Stomach smooth muscle (tissue), 2 donors: Measurements from ENCODE around the gene CELF2.

Experiments used
- H3K27ac ChIP-seq: one replicate; pipeline ENCODE4 v1.7.0; 2013; ENCODE audit warnings: mild to moderate bottlenecking, low read length, inconsistent platforms
- H3K27me3 ChIP-seq, 2 donors: one replicate each; pipeline ENCODE4 v1.7.0; 2013; ENCODE audit warnings: low read length in 2 of 2; ENCODE audit not compliant: insufficient read depth in 2 of 2, control insufficient read depth in 1 of 2
- H3K36me3 ChIP-seq, 2 donors: one replicate each; pipeline ENCODE4 v1.7.0; 2013; ENCODE audit warnings: low read length in 2 of 2; ENCODE audit not compliant: control insufficient read depth in 2 of 2, insufficient read depth in 2 of 2
- H3K4me1 ChIP-seq: one replicate; pipeline ENCODE4 v1.7.0; 2013; ENCODE audit warnings: low read length; ENCODE audit not compliant: control insufficient read depth, insufficient read depth
- H3K4me3 ChIP-seq, 2 donors: one replicate each; pipeline ENCODE4 v1.7.0; 2013; ENCODE audit warnings: low read length in 2 of 2
- H3K9ac ChIP-seq, 2 donors: one replicate each; pipeline ENCODE4 v1.7.0; 2013; ENCODE audit warnings: low read length in 2 of 2, mild to moderate bottlenecking in 1 of 2
- H3K9me3 ChIP-seq, 2 donors: one replicate each; pipeline ENCODE4 v1.7.0; 2013; ENCODE audit warnings: low read length in 2 of 2; ENCODE audit not compliant: control insufficient read depth in 2 of 2
- donor health status: healthy.
- donor health status: Pancreatic carcinoma.

Gene CELF2

DNA sequence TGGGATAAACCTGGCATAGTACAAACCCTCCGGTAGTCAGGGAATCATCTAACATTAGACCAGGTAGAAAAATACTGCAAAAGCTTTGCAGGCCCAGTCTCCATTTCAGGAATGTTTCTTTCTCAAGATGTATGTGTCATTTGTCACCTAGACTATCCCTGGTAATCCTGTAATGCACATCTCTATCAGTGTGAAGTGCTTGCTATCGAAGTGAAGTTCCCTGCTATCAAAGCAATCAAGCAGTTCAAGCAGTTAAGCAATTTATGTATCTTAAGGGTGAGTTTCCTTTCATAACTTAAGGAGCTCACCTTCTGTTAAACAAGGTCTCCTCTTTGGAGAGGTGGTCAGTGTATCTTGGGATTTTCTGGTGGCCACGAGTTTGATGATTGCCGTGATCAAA is 47.2 kb downstream of the CELF2 start:
- Histone ChIP-seq H3K9me3 (no peaks in the 10 kb centered on the region), H3K9ac (no peak overlapping the region), H3K27me3 (no peaks in the 10 kb centered on the region), H3K4me3 (no peak overlapping the region), H3K36me3 (no peaks in the 10 kb centered on the region), H3K4me1 (no peaks in the 10 kb centered on the region), H3K27ac (no peak overlapping the region)

DNA sequence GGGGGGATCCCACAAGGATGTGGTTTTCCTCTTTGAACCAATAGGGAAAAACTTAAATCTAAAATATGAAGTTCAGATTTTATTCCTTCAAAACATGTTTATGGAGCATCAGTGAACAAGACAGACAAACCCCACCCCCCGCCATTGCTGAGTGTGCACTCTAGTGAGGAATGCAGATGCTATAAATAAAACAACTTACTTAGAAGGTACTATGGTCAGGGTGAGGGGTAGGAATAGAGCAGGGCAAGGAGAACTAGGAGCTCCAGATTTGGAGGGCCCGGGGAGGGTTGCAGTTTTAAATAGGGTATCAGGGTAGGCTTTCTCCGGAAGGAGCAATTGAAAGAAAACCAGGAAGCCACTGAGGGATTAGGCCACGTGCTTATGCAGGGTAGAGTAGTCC is 47.9 kb downstream of the CELF2 start:
- H3K27me3 ChIP-seq = no peaks in the 10 kb centered on the region
- no peaks in the 10 kb centered on the region for H3K36me3 ChIP-seq
- H3K27ac ChIP-seq = no peak overlapping the region
- H3K4me3 ChIP-seq = no peak overlapping the region
- H3K9ac ChIP-seq = no peak overlapping the region
- H3K4me1 ChIP-seq = no peaks in the 10 kb centered on the region
- H3K9me3 ChIP-seq = no peaks in the 10 kb centered on the region

DNA sequence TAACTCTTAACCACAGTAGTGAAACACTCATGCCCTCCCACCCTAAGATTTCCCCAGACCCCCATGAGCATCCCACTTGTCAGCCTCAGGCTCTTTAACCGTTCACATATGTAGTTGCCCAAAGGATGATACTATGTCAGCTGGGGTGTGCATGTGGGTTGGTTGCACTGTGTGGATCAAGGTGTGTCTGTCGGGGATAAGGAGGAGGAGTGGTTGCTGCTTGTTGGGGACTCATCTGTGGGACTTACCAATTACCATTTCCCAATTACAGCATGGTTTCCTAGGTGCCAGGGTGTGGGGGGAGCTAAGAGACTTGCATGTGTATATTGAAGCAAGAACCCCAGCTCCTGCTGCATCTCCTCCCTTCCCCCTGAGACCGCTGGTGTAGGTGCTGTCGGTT is 48.8 kb downstream of the CELF2 start:
- Histone ChIP-seq H3K27me3 (no peaks in the 10 kb centered on the region), H3K4me1 (no peaks in the 10 kb centered on the region), H3K36me3 (no peaks in the 10 kb centered on the region), H3K4me3 (no peak overlapping the region), H3K9ac (no peak overlapping the region), H3K27ac (no peak overlapping the region), H3K9me3 (no peaks in the 10 kb centered on the region)

DNA sequence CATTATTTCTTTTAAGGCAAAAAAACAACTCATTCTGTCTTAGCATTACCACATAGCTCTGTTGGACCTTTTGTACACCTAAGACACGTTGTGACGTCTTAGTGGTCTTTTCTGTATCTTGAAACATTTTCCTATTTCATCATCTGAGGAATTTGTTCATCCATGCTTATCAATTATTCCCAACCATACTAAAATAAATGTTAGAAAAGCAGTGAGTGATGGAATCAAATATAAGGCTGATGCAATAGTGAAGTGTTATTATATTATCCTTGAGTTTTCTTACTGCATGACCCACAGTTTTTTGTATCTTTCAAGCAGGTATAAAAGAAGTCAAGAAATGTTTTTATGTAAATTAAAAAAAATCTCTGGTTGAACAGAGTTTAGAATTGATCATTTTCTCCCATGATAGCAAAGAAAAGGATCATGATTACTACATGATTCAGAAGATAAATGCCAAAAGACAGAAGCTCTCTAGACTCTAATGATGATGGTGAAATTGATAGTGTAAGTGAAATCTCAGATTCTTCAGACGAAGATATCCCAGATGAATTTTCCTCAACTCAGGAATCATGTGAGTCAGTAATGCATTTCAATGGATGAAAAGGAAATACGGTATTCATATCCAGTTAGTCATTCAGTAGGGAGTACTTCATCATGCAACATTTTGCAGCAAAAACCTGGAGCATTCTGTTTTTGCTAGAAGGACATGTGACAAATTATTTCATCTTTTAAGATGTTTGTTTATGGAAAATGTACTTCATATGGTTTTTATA is 51.4 kb downstream of the CELF2 start:
- Histone ChIP-seq H3K9me3 (no peaks in the 10 kb centered on the region), H3K9ac (no peak overlapping the region), H3K27me3 (no peaks in the 10 kb centered on the region), H3K36me3 (no peaks in the 10 kb centered on the region), H3K4me1 (peaks cover 6% of the 10 kb centered on the region), H3K4me3 (no peak overlapping the region), H3K27ac (no peak overlapping the region)

DNA sequence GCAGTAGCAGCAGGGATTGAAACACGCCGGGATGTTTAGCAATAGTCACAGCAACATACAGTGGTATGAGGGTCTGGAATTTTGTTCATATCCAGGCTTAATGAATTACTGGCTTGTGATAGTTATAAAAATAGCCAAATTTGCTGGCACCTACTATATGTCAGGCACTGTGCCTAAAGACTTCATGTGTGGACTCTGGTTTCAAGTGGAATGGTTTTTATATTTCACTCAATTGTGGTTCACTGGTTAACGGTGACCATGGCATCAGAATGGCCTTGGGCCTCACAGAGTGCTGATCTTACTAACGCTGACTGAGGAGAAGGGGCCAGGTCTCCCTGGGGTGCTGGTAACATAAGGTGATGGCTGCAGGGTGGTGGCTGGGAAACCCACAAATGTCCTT is 55.7 kb downstream of the CELF2 start:
- H3K27me3 ChIP-seq = no peaks in the 10 kb centered on the region
- no peak overlapping the region for H3K27ac ChIP-seq
- no peaks in the 10 kb centered on the region for H3K36me3 ChIP-seq
- no peak overlapping the region for H3K9ac ChIP-seq
- peaks cover 6% of the 10 kb centered on the region for H3K4me1 ChIP-seq
- H3K4me3 ChIP-seq = no peak overlapping the region
- no peaks in the 10 kb centered on the region for H3K9me3 ChIP-seq

DNA sequence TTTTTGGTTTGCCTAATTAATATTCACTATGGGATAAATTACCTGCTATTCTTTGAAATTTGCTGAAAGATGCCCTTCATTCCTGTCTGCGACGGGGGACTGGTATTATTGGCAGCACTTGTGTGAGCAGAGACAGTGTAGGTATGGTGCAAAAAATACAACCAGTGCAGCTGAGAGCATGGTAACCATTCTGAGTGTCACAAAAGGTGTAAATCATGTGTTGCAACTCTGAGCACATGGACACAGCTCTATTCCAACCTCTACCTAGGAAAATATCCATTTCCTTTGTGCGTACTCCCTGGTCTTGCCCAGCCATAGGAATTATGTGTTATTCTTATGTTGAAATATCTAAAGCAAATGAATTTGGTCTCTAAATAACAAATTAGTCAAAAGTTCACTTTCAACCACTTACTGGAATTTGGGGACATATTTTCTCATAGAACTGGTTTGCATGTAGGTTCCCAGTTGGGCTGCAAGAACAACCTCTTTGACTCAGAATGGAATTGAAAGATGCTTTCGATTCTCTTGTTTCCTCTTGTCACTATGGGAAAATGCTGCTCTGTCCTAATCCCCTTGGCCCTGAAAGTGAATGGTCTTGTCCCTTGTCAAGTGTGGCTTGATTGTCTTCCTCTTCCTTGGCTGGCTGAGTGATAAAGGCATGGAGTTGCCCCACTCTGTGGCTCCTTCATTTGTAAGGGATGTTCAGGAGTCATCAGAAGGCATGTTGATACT is 57.0 kb downstream of the CELF2 start:
- H3K9ac ChIP-seq = no peak overlapping the region
- H3K9me3 ChIP-seq = no peaks in the 10 kb centered on the region
- no peak overlapping the region for H3K27ac ChIP-seq
- H3K36me3 ChIP-seq = no peaks in the 10 kb centered on the region
- H3K4me3 ChIP-seq = no peak overlapping the region
- no peaks in the 10 kb centered on the region for H3K27me3 ChIP-seq
- H3K4me1 ChIP-seq = peaks cover 6% of the 10 kb centered on the region

DNA sequence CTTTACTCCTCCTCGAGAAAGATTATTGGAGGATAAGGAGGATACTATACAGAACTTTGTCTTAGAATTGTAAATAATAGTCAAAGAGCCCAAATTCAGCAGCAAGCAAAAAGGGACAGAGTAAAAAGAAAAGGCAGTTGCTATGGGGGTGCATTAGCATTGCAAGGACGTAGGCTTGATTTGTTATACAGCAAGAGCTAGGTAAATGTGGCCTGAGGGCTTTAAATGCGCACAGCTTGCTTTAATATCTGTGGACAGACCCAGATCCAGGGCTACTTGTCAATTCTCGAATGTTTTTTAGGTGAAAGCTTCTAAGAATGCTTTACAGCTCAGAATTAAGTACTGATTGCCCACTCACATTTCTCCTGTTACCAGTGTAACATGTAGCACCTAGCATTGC is 58.5 kb downstream of the CELF2 start:
- no peaks in the 10 kb centered on the region for H3K36me3 ChIP-seq
- H3K4me1 ChIP-seq = peaks cover 6% of the 10 kb centered on the region
- H3K9ac ChIP-seq = no peak overlapping the region
- H3K27me3 ChIP-seq = no peaks in the 10 kb centered on the region
- no peak overlapping the region for H3K4me3 ChIP-seq
- no peak overlapping the region for H3K27ac ChIP-seq
- H3K9me3 ChIP-seq = no peaks in the 10 kb centered on the region

DNA sequence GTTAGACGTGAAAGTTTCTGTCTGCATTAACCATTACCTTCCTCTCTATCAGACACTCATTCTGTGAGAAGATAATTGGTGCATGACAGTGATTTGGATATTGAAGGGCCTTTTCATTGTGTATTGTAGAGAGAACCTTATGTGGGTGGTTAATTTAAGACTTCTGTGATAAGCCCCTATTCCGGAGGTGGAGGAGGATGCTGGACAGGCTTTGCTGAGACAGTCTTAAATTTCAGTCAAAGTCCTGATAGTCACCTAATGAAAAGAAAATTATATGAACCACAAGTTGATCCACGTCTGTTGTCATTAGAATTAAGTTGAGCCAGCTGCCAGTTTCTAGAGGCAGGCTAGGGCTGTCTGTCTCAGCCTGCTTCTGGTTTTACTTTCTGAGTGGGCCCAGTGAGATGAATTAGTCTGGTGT is 62.9 kb downstream of the CELF2 start:
- H3K4me3 ChIP-seq = no peak overlapping the region
- no peak overlapping the region for H3K27ac ChIP-seq

DNA sequence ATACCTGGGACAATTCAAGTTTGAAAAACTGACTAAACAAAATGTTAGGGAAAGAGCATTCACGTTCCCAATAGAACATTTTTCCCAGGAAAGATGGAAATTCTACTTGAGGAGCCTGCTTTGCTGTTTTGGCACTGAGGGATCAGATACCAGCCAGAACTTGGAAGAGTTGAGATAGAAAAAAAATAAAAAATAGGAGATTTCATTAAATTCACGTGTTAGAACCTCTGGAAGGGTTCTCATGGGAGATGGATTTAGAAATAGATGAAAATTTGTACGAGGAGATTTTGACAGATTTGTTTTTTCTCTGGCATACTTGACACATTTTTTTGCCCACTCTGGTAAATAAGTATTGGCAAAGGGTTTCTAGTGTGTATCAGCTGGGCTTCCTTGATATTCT is 63.7 kb downstream of the CELF2 start:
- no peaks in the 10 kb centered on the region for H3K27me3 ChIP-seq
- no peak overlapping the region for H3K27ac ChIP-seq
- no peak overlapping the region for H3K9ac ChIP-seq
- H3K36me3 ChIP-seq = no peaks in the 10 kb centered on the region
- no peaks in the 10 kb centered on the region for H3K9me3 ChIP-seq
- no peaks in the 10 kb centered on the region for H3K4me1 ChIP-seq
- H3K4me3 ChIP-seq = no peak overlapping the region

More for the DNA sequence above, 62.9 kb downstream of the CELF2 start:
- H3K4me1 ChIP-seq = no peaks in the 10 kb centered on the region
- no peaks in the 10 kb centered on the region for H3K27me3 ChIP-seq
- H3K9ac ChIP-seq = no peak overlapping the region
- no peaks in the 10 kb centered on the region for H3K36me3 ChIP-seq
- H3K9me3 ChIP-seq = no peaks in the 10 kb centered on the region

DNA sequence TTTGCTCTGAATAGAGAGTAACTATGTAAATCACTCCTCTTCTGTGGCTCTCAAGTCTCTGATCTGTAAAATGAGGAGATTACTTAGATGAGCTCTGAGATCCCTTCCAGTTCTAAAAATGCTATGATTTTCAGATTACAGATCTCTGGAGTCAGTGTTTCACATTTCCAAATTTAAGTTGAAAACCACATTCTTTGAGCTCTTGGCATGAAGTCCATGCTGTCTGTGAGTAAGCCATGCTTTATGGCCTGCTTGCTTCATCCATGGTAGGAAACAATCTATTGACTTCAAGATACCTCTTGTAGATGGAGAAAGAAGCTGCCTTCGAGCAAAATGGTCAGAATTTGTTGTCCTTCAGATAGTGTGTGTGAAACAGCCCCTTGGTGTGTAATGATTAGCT is 64.9 kb downstream of the CELF2 start:
- Histone ChIP-seq H3K4me1 (no peaks in the 10 kb centered on the region), H3K4me3 (no peak overlapping the region), H3K27ac (no peak overlapping the region), H3K36me3 (no peaks in the 10 kb centered on the region), H3K9ac (no peak overlapping the region), H3K9me3 (no peaks in the 10 kb centered on the region), H3K27me3 (no peaks in the 10 kb centered on the region)

DNA sequence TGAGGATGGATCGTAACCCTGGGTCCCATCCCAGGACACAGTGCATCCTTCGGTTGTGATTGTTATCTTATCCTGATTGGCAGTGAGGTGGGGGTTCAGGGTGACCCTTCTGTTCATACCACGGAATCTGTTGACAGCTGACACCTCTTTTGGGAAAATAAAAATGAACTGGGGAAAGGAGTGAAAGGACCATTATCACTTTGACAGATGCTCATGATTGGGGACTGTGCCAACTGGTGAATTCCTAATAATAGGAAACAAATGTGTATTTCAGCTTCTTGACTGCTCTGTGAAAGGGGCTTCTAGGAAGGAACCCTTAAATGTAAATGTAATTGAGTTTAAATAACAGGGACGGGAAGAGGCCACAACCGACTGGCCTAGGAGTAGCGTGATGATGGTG is 65.4 kb downstream of the CELF2 start:
- Histone ChIP-seq H3K36me3 (no peaks in the 10 kb centered on the region), H3K9me3 (no peaks in the 10 kb centered on the region), H3K4me3 (no peak overlapping the region), H3K27ac (no peak overlapping the region), H3K9ac (no peak overlapping the region), H3K4me1 (no peaks in the 10 kb centered on the region), H3K27me3 (no peaks in the 10 kb centered on the region)
